ENCODE data around the gene TUBGCP6. TPM values are rescaled to one million over a fixed set of nuclear protein-coding genes. Genes with fewer than 3 reads are reported as not detected.
"Not testable (repeated sequence)": the region's sequence is repeated elsewhere in the genome, so short reads cannot be mapped to it uniquely, and the experiment has no call there.

TUBGCP6 gene
- total RNA-seq, 1 donor from 2014 or later: 51.7 TPM

GRCh38 chr22:50274311-50274710 lies 29.5 kb upstream of the TUBGCP6 start:
- Mint-ChIP-seq H3K27ac (no peak overlapping the region), H3K9me3 (no peaks in the 10 kb centered on the region), H3K4me3 (no peak overlapping the region), H3K36me3 (ENCODE audit: low read depth) (no peaks in the 10 kb centered on the region), H3K27me3 (peaks cover 6% of the 10 kb centered on the region), H3K4me1 (peaks cover 9% of the 10 kb centered on the region)
- DNase-seq: peak; percentile 84
- intact Hi-C loops (cut with micrococcal nuclease): loop anchor here (5.0 kb wide), 1 partner anchor 33 kb away; the partner anchor contains the start of gene PLXNB2

GRCh38 chr22:50273781-50274180 lies 29.0 kb upstream of the TUBGCP6 start:
- not testable (repeated sequence) for H3K27ac Mint-ChIP-seq; H3K36me3 Mint-ChIP-seq (ENCODE audit: low read depth); H3K4me1 Mint-ChIP-seq; H3K9me3 Mint-ChIP-seq; H3K27me3 Mint-ChIP-seq; DNase-seq
- peak overlapping the region; percentile 25 for H3K4me3 Mint-ChIP-seq
- intact Hi-C loops (cut with micrococcal nuclease): loop anchor here (5.0 kb wide), 1 partner anchor 34 kb away; the partner anchor contains the start of gene PLXNB2

DNA sequence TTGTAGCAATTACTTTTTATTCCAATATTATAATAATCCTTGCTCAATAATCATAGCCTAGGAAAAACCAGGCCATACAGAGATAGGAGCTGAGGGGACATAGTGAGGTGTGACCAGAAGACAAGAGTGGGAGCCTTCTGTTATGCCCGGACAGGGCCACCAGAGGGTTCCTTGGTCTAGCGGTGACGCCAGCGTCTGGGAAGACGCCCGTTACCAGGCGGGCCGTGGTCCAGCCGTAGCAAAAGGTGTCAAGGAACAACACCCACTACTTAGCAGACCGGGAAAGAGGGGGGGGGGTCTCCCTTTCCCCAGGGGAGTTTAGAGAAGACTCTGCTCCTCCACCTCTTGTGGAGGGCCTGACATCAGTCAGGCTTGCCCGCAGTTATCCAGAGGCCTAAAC lies 28.5 kb upstream of the TUBGCP6 start:
- H3K27ac Mint-ChIP-seq; H3K36me3 Mint-ChIP-seq (ENCODE audit: low read depth); H3K9me3 Mint-ChIP-seq; DNase-seq; H3K27me3 Mint-ChIP-seq; H3K4me3 Mint-ChIP-seq: not testable (repeated sequence)
- H3K4me1 Mint-ChIP-seq: peaks cover 11% of the 10 kb centered on the region
- intact Hi-C loops (cut with micrococcal nuclease): loop anchor here (5.0 kb wide), 1 partner anchor 34 kb away; the partner anchor contains the start of gene PLXNB2

GRCh38 chr22:50272044-50272802 lies 27.4 kb upstream of the TUBGCP6 start:
- peaks cover 6% of the 10 kb centered on the region for H3K27me3 Mint-ChIP-seq
- intact Hi-C loops (cut with micrococcal nuclease): loop anchor here (5.0 kb wide), 1 partner anchor 35 kb away; the partner anchor contains the start of gene PLXNB2
- H3K4me3 Mint-ChIP-seq: peak overlapping the region; percentile 32
- H3K9me3 Mint-ChIP-seq: no peaks in the 10 kb centered on the region
- H3K36me3 Mint-ChIP-seq (ENCODE audit: low read depth): no peaks in the 10 kb centered on the region
- no peak for DNase-seq
- H3K4me1 Mint-ChIP-seq: peaks cover 13% of the 10 kb centered on the region
- no peak overlapping the region for H3K27ac Mint-ChIP-seq

DNA sequence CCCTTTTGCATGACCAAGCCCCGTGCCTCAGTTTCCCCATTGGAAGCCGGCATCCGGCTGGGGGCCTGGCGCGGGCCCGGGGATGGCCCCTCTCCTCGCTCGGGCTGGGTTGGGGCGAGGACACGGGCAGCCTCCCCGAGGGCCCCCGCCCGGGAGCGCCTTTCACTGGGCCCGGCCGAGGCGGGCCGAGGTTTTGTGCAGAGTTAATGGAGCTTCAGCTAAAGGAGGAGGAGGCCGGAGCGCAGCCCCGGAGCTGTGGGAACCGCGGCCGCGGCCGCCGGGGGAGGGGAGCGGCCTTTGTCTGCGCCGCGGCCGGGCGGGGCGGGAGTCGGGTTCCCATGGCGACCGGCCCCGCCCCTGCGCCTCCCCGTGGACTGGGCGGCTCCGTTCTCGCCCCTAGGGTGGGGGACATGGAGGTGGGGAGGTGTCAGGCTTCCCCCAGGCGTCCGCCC lies 26.7 kb upstream of the TUBGCP6 start:
- Mint-ChIP-seq H3K36me3 (ENCODE audit: low read depth) (no peaks in the 10 kb centered on the region), H3K27ac (no peak overlapping the region), H3K4me3 (no peak overlapping the region), H3K27me3 (peaks cover 6% of the 10 kb centered on the region), H3K4me1 (peaks cover 13% of the 10 kb centered on the region), H3K9me3 (no peaks in the 10 kb centered on the region)
- intact Hi-C loops (cut with micrococcal nuclease): loop anchor here (2.0 to 5.0 kb wide), 4 partner anchors 21 to 71 kb away; partner anchors contain the start of genes DENND6B, HDAC10, PLXNB2 and PPP6R2
- DNase-seq: peak; percentile 90

- H3K27me3 Mint-ChIP-seq: peaks cover 6% of the 10 kb centered on the region
- peak overlapping the region; percentile 34 for H3K27ac Mint-ChIP-seq
- peak; percentile 93 for DNase-seq
- H3K9me3 Mint-ChIP-seq: no peaks in the 10 kb centered on the region
- H3K4me1 Mint-ChIP-seq: peaks cover 13% of the 10 kb centered on the region
- H3K36me3 Mint-ChIP-seq (ENCODE audit: low read depth): no peaks in the 10 kb centered on the region
- H3K4me3 Mint-ChIP-seq: peak overlapping the region; percentile 80
- intact Hi-C loops (cut with micrococcal nuclease): loop anchor here (2.0 to 5.0 kb wide), 4 partner anchors 20 to 72 kb away; partner anchors contain the start of genes DENND6B, HDAC10, PLXNB2 and PPP6R2
Measured at GRCh38 chr22:50270666-50271394, 26.0 kb upstream of the TUBGCP6 start.

DNA sequence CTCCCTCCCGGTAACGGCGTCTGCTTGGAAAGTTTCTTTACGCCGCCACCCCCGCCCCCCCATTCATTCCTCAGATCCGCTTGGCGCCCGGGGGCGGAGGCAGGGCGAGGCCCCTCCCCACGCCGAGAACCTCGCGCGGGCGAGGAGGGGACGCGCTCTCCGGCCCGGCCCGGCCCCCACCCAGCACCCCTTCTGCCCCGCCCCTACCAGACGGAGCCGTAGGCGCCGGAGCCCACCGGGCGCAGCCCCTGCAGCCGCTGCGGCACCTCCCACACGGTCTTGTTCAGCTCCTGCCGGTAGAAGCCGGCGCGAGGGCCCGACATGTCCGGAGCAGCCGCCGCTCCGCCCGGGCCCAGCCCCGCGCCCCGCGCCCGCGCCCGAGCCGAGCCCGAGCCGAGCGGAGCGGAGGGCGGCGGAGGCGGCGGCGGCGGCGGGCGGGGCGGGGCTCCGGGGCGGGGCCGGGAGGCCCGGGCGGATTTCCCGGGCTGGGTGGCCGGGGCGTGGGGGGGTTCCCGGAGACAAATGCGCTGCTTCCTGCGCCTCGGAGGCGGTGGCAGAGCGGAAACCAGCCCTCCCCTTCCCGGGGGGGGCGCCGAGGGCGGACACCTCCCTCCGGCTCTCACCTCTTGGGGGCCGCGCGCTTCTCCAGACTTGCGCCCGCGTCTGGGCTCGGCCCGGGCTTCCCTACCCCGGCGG lies 25.3 kb upstream of the TUBGCP6 start, which contains the start of gene MAPK11:
MAPK11 (minus strand) TSS at position 411 of the 696 bp plus-strand sequence; CDS start at position 323, 88 bp downstream.
- Mint-ChIP-seq H3K36me3 (ENCODE audit: low read depth) (peaks cover 2% of the 10 kb centered on the region), H3K4me3 (peak within 1 kb of the TSS; percentile 80), H3K27me3 (peaks cover 6% of the 10 kb centered on the region), H3K4me1 (peaks cover 13% of the 10 kb centered on the region), H3K27ac (peak within 1 kb of the TSS; percentile 70), H3K9me3 (no peaks in the 10 kb centered on the region)
- intact Hi-C loops (cut with micrococcal nuclease): loop anchor here (2.0 to 5.0 kb wide), 4 partner anchors 19 to 73 kb away; partner anchors contain the start of genes DENND6B, HDAC10, PLXNB2 and PPP6R2
- DNase-seq: peak; percentile 94

DNA sequence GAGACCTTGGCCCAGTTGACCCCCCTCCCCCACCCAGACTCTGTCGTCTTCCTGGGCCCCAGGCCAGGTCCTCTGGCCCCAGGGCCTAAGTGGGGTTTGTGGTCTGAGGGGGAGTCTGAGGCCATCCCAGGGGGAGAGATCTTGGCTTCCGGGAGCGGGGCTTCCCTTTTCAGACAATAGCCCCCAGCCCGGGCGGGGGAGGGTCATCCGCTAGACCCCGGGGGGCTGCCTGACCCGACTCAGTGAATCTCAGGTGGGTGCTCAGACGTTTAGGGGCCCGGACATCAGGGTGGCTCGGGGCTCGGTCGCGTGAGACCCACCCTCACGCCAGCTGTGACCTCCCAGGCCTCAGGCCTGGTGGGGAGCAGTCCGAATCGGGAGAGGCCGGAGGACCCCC lies 24.7 kb upstream of the TUBGCP6 start:
- DNase-seq: no peak
- intact Hi-C loops (cut with micrococcal nuclease): no loop called here
- peaks cover 6% of the 10 kb centered on the region for H3K27me3 Mint-ChIP-seq
- peak overlapping the region; percentile 70 for H3K27ac Mint-ChIP-seq
- peak overlapping the region; percentile 77 for H3K4me3 Mint-ChIP-seq
- H3K36me3 Mint-ChIP-seq (ENCODE audit: low read depth): peaks cover 3% of the 10 kb centered on the region
- no peaks in the 10 kb centered on the region for H3K9me3 Mint-ChIP-seq
- H3K4me1 Mint-ChIP-seq: peaks cover 13% of the 10 kb centered on the region

DNA sequence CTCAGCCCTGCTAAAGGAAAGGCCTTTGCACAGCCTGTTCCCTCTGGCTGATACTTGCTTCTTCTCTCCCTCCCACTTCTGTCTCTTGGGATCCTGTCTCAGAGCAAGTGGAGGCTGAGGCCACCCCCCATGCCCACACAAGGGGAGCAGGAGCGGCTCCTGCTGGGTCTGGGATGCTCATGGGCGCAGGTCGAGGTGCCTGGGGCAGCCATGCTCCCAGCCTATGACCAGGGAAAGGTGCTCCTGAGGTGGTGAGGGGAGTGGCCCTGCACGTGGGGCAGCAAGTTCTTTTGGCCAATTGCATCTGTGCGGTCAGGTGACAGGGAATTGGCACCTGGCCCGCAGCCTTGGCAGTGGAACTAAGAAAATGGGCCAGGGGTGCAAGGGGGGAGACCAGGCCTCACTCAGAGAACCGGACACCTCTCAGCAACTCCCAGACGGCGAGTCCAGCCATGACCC lies 23.9 kb upstream of the TUBGCP6 start:
- Mint-ChIP-seq H3K36me3 (ENCODE audit: low read depth) (peaks cover 3% of the 10 kb centered on the region), H3K9me3 (no peaks in the 10 kb centered on the region), H3K4me1 (peaks cover 8% of the 10 kb centered on the region), H3K27me3 (peaks cover 4% of the 10 kb centered on the region), H3K27ac (no peak overlapping the region), H3K4me3 (peak overlapping the region; percentile 77)
- DNase-seq: no peak
- intact Hi-C loops (cut with micrococcal nuclease): no loop called here

- peaks cover 2% of the 10 kb centered on the region for H3K27me3 Mint-ChIP-seq
- H3K36me3 Mint-ChIP-seq (ENCODE audit: low read depth): peaks cover 3% of the 10 kb centered on the region
- H3K4me1 Mint-ChIP-seq: peaks cover 8% of the 10 kb centered on the region
- H3K9me3 Mint-ChIP-seq: no peaks in the 10 kb centered on the region
- DNase-seq: peak; percentile 88
- intact Hi-C loops (cut with micrococcal nuclease): no loop called here
- peak overlapping the region; percentile 50 for H3K4me3 Mint-ChIP-seq
- H3K27ac Mint-ChIP-seq: no peak overlapping the region
Measured at GRCh38 chr22:50267591-50268390, 23.0 kb upstream of the TUBGCP6 start.

GRCh38 chr22:50266994-50267393 lies 22.2 kb upstream of the TUBGCP6 start:
- intact Hi-C loops (cut with micrococcal nuclease): no loop called here
- Mint-ChIP-seq H3K27ac (no peak overlapping the region), H3K36me3 (ENCODE audit: low read depth) (peaks cover 3% of the 10 kb centered on the region), H3K9me3 (no peaks in the 10 kb centered on the region), H3K27me3 (peaks cover 6% of the 10 kb centered on the region), H3K4me1 (peaks cover 12% of the 10 kb centered on the region), H3K4me3 (no peak overlapping the region)
- DNase-seq: no peak

DNA sequence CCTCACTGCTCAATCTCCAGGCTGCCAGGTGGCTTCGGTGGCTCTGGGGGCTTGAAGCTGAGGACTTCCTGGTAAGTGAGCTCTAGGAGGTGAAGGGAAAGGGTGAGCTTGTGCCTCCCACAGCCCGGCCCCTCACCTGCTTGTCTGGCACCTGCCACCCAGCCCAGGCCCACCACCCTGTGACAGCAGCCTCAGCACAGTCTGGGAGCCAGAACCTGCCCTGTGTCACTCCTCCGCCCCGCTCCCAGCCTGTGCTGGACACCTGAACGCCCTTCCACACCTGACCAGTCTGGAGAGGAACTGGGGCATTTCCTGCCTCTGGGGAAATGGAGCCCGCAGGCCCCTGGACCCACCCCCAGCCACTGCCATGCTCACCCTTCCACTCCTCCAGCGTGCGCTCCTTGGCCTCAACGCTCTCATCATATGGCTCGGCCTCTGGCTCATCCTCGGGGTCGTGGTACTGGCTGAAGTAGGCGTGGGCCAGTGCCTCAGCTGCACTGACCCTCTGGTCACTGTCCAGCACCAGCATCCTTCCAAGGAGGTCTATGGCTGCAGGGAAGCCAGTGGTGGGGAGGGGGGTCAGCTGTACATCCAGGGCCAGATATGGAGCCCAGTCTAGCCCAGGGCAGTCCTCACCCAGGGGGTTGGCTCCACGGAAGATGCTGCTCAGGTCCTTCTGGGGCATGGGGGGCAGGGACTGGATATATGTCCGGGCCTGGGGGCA lies 20.3 kb upstream of the TUBGCP6 start:
- no peak overlapping the region for H3K27ac Mint-ChIP-seq
- peaks cover 11% of the 10 kb centered on the region for H3K4me1 Mint-ChIP-seq
- H3K36me3 Mint-ChIP-seq (ENCODE audit: low read depth): peaks cover 3% of the 10 kb centered on the region
- H3K9me3 Mint-ChIP-seq: no peaks in the 10 kb centered on the region
- H3K4me3 Mint-ChIP-seq: no peak overlapping the region
- peaks cover 7% of the 10 kb centered on the region for H3K27me3 Mint-ChIP-seq
- DNase-seq: no peak
- intact Hi-C loops (cut with micrococcal nuclease): no loop called here
